Cardiac septum (tissue), 1 donor: ENCODE results near the gene AKR1B1. TPM values are rescaled to one million over a fixed set of nuclear protein-coding genes. Genes with fewer than 3 reads are reported as not detected.

Experiments used
- DNase-seq: peaks from one replicate; pipeline ENCODE4 v3.0.0-alpha.2; 2020; ENCODE audit warnings: low spot score
- intact Hi-C: fragments of 100-400 bp; cut with DNase I; formaldehyde crosslinking; loops from one replicate; pipeline ENCODE4 v1.14.0; 2022
- total RNA-seq: library from RNA; stranded (reverse); fragmentation: NEBNext Ultra II Directional; extraction: Animal tissue kit (Norgen Biotek cat#: 25700); gene quantifications from one replicate; pipeline ENCODE4 v1.2.1, GENCODE V29; 2021
- donor health status: DM: no; HTN: no; CAD: no.

AKR1B1 gene
- total RNA-seq, 1 donor from 2014 or later: 193 TPM

GRCh38 chr7:134428942-134429341 lies 30.0 kb downstream of the AKR1B1 start:
- intact Hi-C loops: no loop called here
- DNase-seq: no peak

DNA sequence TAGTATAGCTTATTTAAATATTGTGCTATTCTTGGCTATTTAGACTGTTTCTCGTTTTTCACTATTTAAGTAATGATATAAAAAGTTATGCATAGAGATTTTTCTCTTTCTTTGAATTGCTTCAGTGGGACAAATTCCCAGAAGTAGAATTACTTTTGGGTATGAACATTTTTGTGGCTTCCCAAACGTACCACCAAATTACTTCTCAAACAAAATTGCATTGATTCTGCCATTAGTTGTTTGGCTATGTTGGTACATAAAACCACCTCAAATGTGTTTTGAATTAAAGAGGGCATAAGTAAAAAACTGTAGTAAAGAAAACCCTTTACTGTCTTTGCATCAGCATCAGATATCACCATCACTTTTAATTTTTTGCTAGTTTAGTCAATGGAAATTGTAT lies 31.0 kb downstream of the AKR1B1 start:
- intact Hi-C loops: no loop called here
- no peak for DNase-seq

DNA sequence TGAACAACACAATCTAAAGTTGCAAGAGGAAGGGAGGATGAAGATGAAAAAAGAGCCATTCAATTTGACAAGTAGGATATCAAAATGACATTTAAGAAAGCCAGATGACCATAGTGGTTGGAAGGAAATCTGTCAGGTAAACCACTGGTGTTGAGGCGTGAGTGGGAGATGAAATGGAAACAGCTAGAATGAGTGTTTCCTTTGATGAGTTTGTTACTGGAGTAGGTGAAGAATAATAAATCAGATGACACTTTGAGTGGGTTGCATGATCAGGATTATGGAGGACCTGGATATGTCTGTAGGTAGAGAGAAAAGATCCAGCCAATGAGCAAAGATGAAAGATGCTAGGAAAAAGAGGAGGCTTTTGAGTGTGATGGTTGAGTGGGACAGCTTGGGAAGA lies 33.1 kb downstream of the AKR1B1 start:
- no peak for DNase-seq
- intact Hi-C loops: no loop called here

DNA sequence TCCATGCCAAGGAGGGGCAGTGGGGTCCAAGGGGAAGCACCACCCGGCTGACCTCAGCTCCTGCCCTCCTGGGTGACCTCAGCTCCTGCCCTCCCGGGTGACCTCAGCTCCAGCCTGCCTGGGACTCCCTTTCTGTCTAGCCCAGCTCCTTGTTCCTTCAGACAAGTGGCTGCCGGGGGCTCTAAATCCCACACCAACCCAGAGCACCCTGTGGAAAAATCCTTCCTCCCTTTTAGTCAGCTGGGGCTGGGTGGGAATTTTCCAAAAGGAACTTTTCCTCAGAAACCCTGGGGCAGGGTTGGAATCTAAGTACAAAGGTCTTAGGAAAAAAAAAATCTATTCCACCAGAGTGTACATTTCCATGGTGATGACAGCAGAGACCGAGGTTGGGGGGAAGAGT lies 36.3 kb downstream of the AKR1B1 start:
- no peak for DNase-seq
- intact Hi-C loops: no loop called here

GRCh38 chr7:134422008-134422407 lies 36.9 kb downstream of the AKR1B1 start:
- no peak for DNase-seq
- intact Hi-C loops: no loop called here

- no peak for DNase-seq
- intact Hi-C loops: no loop called here
These were observed 38.3 kb downstream of the AKR1B1 start for GRCh38 chr7:134420424-134421125.

DNA sequence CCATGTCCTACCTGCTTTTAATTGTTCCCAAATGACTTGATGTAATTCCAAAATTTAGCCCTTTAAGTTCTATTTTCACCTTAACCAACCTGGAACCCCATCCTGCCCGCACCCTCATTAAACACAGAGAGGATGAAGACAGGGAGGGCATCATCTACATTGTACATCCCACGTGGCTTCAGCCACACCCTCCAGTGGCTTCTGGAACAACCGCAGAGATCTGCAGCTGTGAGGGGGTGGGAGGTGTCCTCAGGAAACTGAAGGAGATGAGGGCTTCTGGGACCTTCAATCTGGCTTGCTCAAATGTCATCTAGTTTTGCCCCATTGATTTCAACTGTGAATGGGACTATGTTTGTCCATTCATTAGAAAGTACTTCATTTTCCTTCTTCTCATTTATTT lies 39.0 kb downstream of the AKR1B1 start:
- intact Hi-C loops: no loop called here
- no peak for DNase-seq

GRCh38 chr7:134419085-134419484 lies 39.8 kb downstream of the AKR1B1 start:
- no peak for DNase-seq
- intact Hi-C loops: no loop called here

DNA sequence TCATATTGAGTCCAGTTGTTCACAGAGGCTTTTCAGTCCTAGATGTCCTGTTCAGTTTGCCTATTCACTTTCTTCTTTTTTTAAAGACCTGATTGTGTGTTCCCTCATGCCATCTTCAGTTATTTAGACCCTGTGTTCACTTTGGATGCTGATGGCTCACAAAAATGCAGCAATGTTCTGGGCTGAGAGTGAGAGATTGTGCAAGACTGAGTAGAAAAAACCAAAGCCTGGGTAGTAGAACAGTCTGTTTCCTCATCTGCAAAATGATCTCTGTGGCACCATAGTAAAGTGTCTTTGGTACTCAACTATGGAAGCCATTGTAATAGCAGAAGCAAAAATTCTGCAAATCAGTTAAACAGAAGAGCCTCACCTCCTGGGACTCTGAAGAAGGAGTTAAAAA lies 43.2 kb downstream of the AKR1B1 start:
- DNase-seq: no peak
- intact Hi-C loops: no loop called here

GRCh38 chr7:134414109-134414508 lies 44.8 kb downstream of the AKR1B1 start:
- intact Hi-C loops: no loop called here
- DNase-seq: no peak

- intact Hi-C loops: no loop called here
- DNase-seq: no peak
These were observed 51.6 kb downstream of the AKR1B1 start for GRCh38 chr7:134407311-134407710.

DNA sequence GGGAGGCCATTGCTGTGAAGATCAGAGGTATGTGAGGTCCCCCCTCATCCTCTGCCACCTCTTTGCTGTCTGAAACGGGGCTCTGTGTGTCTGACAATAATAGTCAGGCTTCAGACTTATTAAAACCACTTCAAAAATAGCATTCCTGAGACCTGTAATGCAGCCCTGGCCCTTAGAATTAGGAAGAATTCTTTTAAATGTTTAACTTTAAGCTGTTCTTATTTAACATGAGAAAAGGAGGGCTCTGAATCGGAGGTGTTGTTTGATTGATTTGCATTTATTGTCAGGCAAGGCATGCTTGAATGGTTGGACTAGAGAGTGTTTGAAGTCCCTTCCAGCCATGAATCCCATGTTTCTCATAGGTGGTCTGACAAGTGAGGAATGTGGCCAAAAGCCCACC lies 52.5 kb downstream of the AKR1B1 start:
- no peak for DNase-seq
- intact Hi-C loops: no loop called here

DNA sequence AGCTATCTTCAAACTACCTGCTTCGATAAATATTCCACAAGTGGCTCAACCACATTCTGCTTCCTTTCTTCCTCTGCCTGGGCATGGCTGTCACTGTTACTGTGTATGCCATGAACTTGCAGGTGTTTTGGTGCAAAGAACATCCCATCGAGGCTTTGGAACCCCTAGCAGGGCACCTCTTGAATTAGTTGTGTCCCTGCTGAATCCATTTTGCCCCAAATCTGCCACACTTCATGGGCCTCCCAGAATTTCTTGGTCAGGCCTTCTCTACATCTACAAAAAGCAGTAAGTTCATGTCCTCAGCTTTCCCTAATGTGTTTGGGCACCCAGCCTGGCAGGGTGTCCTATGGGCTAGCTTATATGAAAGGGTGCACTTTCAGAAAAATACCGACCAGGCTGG lies 53.6 kb downstream of the AKR1B1 start:
- intact Hi-C loops: no loop called here

DNA sequence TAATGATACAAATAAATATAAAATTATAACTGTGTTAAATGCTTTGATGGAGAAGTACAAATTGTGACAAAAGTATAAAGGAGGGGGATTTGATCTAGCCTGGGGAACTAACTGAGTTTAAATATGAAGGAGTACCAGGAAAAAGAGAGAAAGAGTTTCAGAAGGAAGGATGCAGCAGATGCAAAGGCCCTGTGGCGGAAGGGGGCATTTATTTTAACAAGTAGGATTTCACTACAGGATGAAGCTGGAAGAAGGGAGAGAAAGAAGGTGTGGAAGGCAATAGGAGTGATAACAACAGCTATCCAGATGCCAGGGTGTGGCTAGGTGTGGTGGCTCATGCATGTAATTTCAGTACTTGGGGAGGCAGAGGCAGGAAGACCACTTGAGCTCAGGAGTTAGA lies 55.8 kb downstream of the AKR1B1 start:
- intact Hi-C loops: no loop called here
- DNase-seq: no peak

More for the DNA sequence above, 53.6 kb downstream of the AKR1B1 start:
- no peak for DNase-seq

DNA sequence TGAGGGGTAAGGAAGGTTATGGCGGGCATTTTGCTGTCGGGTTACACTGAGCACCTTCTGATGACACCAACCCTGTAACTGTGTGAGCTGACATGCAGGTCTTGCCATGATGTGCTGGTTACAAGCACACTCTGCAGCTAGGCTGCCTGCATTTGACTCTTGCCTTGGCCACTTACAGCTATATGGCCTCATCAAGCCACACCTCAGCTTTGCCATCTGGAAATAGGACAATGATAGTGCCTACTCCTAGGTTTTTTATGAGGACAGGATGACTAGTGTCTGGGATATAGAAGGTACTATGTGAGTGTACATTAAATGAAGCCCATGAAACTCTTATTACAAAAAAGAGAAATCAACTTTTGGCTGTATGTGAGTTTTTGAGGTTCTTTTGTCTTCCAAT lies 58.0 kb downstream of the AKR1B1 start:
- DNase-seq: no peak
- intact Hi-C loops: no loop called here

DNA sequence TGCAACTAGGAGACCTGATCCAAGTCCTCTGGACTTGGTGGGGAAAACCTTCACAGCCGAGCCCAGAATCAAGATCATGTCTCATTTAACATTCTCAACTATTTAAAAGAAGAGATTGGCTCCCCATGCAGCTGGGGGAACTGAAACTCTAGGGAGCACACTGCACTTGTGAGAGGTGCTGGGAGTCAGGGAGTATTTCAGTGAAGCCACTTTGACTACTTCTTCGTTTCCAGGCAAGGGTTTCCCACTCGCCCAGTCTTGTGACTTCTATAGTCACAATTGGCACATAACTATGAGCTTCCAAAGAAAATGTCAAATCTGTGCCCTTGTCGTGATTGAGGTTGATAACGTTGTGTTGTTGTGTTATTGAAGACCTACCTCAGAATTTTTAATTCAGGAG lies 62.9 kb downstream of the AKR1B1 start:
- intact Hi-C loops: no loop called here
- DNase-seq: no peak

GRCh38 chr7:134395604-134396003 lies 63.3 kb downstream of the AKR1B1 start:
- intact Hi-C loops: no loop called here
- DNase-seq: no peak

DNA sequence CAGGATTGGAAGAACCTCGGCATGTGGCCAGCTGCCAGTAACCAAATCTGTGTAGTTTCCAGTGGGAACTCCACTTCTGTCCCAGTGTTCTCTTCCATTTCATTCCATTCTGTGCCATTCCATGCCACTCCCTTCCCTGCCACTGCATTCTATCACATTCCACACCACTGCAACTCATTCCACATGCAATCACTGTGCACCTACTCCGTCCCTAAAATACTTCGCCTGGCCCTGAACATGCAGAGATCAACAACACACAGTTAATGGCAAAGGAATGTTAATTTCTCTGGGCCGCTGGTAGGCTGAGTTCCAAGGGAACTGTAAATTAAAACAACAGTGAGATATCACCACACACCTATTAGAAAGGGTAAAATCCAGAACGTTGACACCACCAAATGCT lies 64.8 kb downstream of the AKR1B1 start:
- intact Hi-C loops: no loop called here
- no peak for DNase-seq
